Trophoblast cell (in vitro differentiated cells and primary cell): ENCODE results near the gene PWWP2B.

ENCODE experiments used
- DNase-seq, 2 donors: peaks; one replicate each; pipeline ENCODE4 v3.0.0-alpha.2; 2016
- H2AFZ ChIP-seq: 2 replicates; pipeline ENCODE4 v1.6.1; 2013; ENCODE audit warnings: low read length, moderate library complexity, mild to moderate bottlenecking; ENCODE audit not compliant: insufficient read depth, poor library complexity
- H2AK5ac ChIP-seq: 2 replicates; pipeline ENCODE4 v1.6.1; 2013; ENCODE audit warnings: mild to moderate bottlenecking, low read length
- H2BK120ac ChIP-seq: 2 replicates; pipeline ENCODE4 v1.6.1; 2013; ENCODE audit warnings: low read length, mild to moderate bottlenecking, moderate library complexity; ENCODE audit not compliant: insufficient read depth, poor library complexity
- H2BK12ac ChIP-seq: 2 replicates; pipeline ENCODE4 v1.6.1; 2013; ENCODE audit warnings: mild to moderate bottlenecking, low read length, moderate library complexity
- H2BK5ac ChIP-seq: 2 replicates; pipeline ENCODE4 v1.6.1; 2013; ENCODE audit warnings: low read length, low read depth, moderate library complexity, mild to moderate bottlenecking; ENCODE audit not compliant: poor library complexity
- H3K14ac ChIP-seq: 2 replicates; pipeline ENCODE4 v1.6.1; 2013; ENCODE audit warnings: mild to moderate bottlenecking, low read length
- H3K18ac ChIP-seq: 2 replicates; pipeline ENCODE4 v1.6.1; 2013; ENCODE audit warnings: mild to moderate bottlenecking, low read length
- H3K23ac ChIP-seq: 2 replicates; pipeline ENCODE4 v1.6.1; 2013; ENCODE audit warnings: low read length
- H3K27ac ChIP-seq: 2 replicates; pipeline ENCODE4 v1.5.1; 2013; ENCODE audit warnings: low read depth, mild to moderate bottlenecking, inconsistent platforms, low read length, moderate library complexity
- H3K27me3 ChIP-seq: 2 replicates; pipeline ENCODE4 v1.6.1; 2013; ENCODE audit warnings: inconsistent platforms, mild to moderate bottlenecking, low read length, moderate library complexity; ENCODE audit not compliant: insufficient read depth
- H3K36me3 ChIP-seq, 2 experiments: 1 replicate in 1 of 2; 2 replicates in 1 of 2; pipeline ENCODE4 v1.6.1; 2013; ENCODE audit warnings: low read length in 2 of 2, mild to moderate bottlenecking in 2 of 2, moderate library complexity in 1 of 2; ENCODE audit not compliant: insufficient read depth in 2 of 2, control insufficient read depth in 1 of 2
- H3K4ac ChIP-seq: 2 replicates; pipeline ENCODE4 v1.6.1; 2013; ENCODE audit warnings: low read depth, mild to moderate bottlenecking, low read length, moderate library complexity
- H3K4me1 ChIP-seq, 2 experiments: 1 replicate in 1 of 2; 2 replicates in 1 of 2; pipeline ENCODE4 v1.6.1; 2013; ENCODE audit warnings: low read length in 2 of 2, mild to moderate bottlenecking in 2 of 2, moderate library complexity in 1 of 2; ENCODE audit not compliant: insufficient read depth in 2 of 2, control insufficient read depth in 1 of 2
- H3K4me2 ChIP-seq: 2 replicates; pipeline ENCODE4 v1.6.1; 2013; ENCODE audit warnings: inconsistent platforms, mild to moderate bottlenecking, low read length, moderate library complexity
- H3K4me3 ChIP-seq: 2 replicates; pipeline ENCODE4 v1.5.1; 2013; ENCODE audit warnings: mild to moderate bottlenecking, low read depth, low read length, inconsistent platforms
- H3K79me1 ChIP-seq: one replicate; pipeline ENCODE4 v1.6.1; 2013; ENCODE audit warnings: low read length
- H3K79me2 ChIP-seq: 2 replicates; pipeline ENCODE4 v1.6.1; 2013; ENCODE audit warnings: low read length, mild to moderate bottlenecking; ENCODE audit not compliant: control insufficient read depth, insufficient read depth, poor library complexity
- H3K9ac ChIP-seq: 2 replicates; pipeline ENCODE4 v1.6.1; 2013; ENCODE audit warnings: mild to moderate bottlenecking, low read length
- H3K9me3 ChIP-seq: 2 replicates; pipeline ENCODE4 v1.6.1; 2013; ENCODE audit warnings: low read depth, mild to moderate bottlenecking, control low read depth, inconsistent platforms, low read length; ENCODE audit not compliant: insufficient read depth
- H4K12ac ChIP-seq: 2 replicates; pipeline ENCODE4 v1.6.1; 2013; ENCODE audit warnings: low read depth, mild to moderate bottlenecking, low read length, moderate library complexity
- H4K8ac ChIP-seq: 2 replicates; pipeline ENCODE4 v1.6.1; 2013; ENCODE audit warnings: low read depth, mild to moderate bottlenecking, low read length, moderate library complexity
- H4K91ac ChIP-seq: one replicate; pipeline ENCODE4 v1.6.1; 2013; ENCODE audit warnings: low read depth, mild to moderate bottlenecking, low read length, moderate library complexity
- WGBS: extraction: QIAGEN DNeasy Blood & Tissue Kit; methylation state at CpG from one replicate; pipeline ENCODE4 v1.1.7; 2013; ENCODE audit warnings: missing lambda C conversion rate; ENCODE audit not compliant: insufficient read length, insufficient coverage; ENCODE audit errors: extremely low coverage; 5-methylcytosine and 5-hydroxymethylcytosine counted together

The PWWP2B gene

DNA sequence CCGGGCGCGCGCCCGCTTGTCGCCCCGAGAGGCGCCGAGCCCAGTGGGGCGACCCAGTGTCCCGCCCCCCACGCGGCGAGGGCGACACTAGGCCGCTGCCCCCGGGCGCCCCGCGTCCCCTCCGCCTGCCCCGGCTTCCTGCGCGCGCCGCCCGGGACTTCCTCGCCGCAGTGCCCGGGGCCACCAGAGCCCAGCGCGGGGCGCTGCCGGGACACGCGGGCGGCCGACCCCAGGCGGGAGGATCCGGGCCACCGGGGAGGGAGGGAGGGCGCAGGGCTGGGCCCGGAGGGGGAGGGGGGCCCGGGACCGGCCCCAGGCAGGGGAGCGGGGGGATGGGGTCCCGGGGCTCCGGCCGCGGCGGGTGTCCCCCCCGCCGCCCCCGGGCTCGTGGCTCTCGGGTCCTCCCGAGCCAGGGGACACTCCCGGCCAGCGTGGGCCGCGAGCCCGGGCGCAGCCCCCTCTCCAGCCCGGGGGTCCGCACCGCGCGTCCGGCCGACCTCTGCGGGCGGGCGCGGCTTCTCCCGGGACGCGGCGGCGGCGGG is 435 bp upstream of the PWWP2B start:
- DNase-seq, result peak; percentile 48 to 67
- H3K4ac ChIP-seq, result peak overlapping the region; percentile 30
- peaks cover 52% of the 10 kb centered on the region for H3K79me1 ChIP-seq
- H3K27ac ChIP-seq, result peak overlapping the region; percentile 75
- H3K27me3 ChIP-seq, result no peaks in the 10 kb centered on the region
- H3K4me3 ChIP-seq, result peak overlapping the region; percentile 69
- peak overlapping the region; percentile 78 for H3K9ac ChIP-seq
- H3K9me3 ChIP-seq, result peaks cover 10% of the 10 kb centered on the region
- H3K36me3 ChIP-seq, result peaks cover 7 to 10% of the 10 kb centered on the region in 2 experiments
- peaks cover 48 to 50% of the 10 kb centered on the region in 2 experiments for H3K4me1 ChIP-seq
- H3K18ac ChIP-seq, result peak overlapping the region; percentile 55
- peak overlapping the region; percentile 94 for H4K91ac ChIP-seq
- peak overlapping the region; percentile 75 for H4K8ac ChIP-seq
- peak overlapping the region; percentile 70 for H3K4me2 ChIP-seq
- H4K12ac ChIP-seq, result peak overlapping the region; percentile 21
- H2BK120ac ChIP-seq, result peak overlapping the region; percentile 61
- no peak overlapping the region for H2BK12ac ChIP-seq
- WGBS, result no CpG with 5 or more reads among the region's 80 CpGs
- peak overlapping the region; percentile 80 for H3K14ac ChIP-seq
- no peak overlapping the region for H3K23ac ChIP-seq
- no peak overlapping the region for H2AFZ ChIP-seq
- H2BK5ac ChIP-seq, result peak overlapping the region; percentile 23
- H2AK5ac ChIP-seq, result no peak overlapping the region
- peaks cover 44% of the 10 kb centered on the region for H3K79me2 ChIP-seq

- Histone ChIP-seq H2AFZ (no peak overlapping the region), H3K9me3 (peaks cover 2% of the 10 kb centered on the region), H3K4ac (peak overlapping the region; percentile 73), H2BK120ac (peak overlapping the region; percentile 67), H3K4me3 (peak overlapping the region; percentile 59), H3K36me3 (peaks cover 9 to 12% of the 10 kb centered on the region in 2 experiments), H3K79me2 (peaks cover 53% of the 10 kb centered on the region), H4K91ac (peak overlapping the region; percentile 82), H3K79me1 (peaks cover 60% of the 10 kb centered on the region), H3K9ac (peak overlapping the region; percentile 28), H3K4me1 (peaks cover 55 to 64% of the 10 kb centered on the region in 2 experiments), H3K4me2 (peak overlapping the region; percentile 81), H3K27me3 (no peaks in the 10 kb centered on the region), H3K27ac (peak overlapping the region; percentile 47), H3K14ac (peak overlapping the region; percentile 69), H3K18ac (peak overlapping the region; percentile 81), H4K12ac (peak overlapping the region; percentile 46), H2AK5ac (peak overlapping the region; percentile 36), H4K8ac (peak overlapping the region; percentile 39), H2BK5ac (peak overlapping the region; percentile 58), H3K23ac (no peak overlapping the region), H2BK12ac (peak overlapping the region; percentile 73)
- peak; percentile 61 to 76 for DNase-seq
- no CpG with 5 or more reads among the region's 40 CpGs for WGBS
Measured at GRCh38 chr10:132397671-132398565, 918 bp downstream of the PWWP2B start.

DNA sequence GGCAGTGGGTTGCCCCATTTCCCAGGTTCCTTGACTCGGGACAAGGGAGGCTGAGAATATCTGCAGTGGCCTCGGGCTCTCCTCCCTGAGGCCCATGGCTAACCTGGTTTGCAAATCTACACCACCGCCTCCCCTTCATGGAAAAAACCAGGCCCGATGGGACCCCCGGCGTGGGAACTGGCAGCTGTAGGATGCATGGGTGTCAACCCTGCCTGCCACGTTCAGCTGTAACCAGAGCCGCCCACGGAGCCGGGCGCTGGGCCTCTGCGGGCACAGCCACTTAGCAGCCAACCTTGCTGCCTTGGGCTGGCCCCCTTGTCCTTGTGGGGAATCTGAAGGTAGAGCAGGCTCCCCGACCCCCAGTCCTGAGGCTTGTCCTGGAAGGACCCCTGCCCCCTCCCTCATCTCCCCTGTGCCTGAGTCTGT is 1.6 kb downstream of the PWWP2B start:
- WGBS, result no CpG with 5 or more reads among the region's 13 CpGs
- Histone ChIP-seq H3K4me2 (peak overlapping the region; percentile 81), H3K27ac (peak overlapping the region; percentile 47), H3K4me3 (no peak overlapping the region), H3K9me3 (peaks cover 2% of the 10 kb centered on the region), H2AFZ (no peak overlapping the region), H3K4me1 (peaks cover 54 to 67% of the 10 kb centered on the region in 2 experiments), H3K27me3 (no peaks in the 10 kb centered on the region), H3K79me1 (peaks cover 65% of the 10 kb centered on the region), H2BK12ac (peak overlapping the region; percentile 73), H3K79me2 (peaks cover 56% of the 10 kb centered on the region), H4K8ac (peak overlapping the region; percentile 39), H3K9ac (no peak overlapping the region), H4K12ac (peak overlapping the region; percentile 5), H4K91ac (peak overlapping the region; percentile 82), H2BK120ac (peak overlapping the region; percentile 48), H3K14ac (peak overlapping the region; percentile 69), H3K36me3 (peaks cover 11 to 12% of the 10 kb centered on the region in 2 experiments), H3K23ac (no peak overlapping the region), H3K4ac (peak overlapping the region; percentile 73), H2AK5ac (peak overlapping the region; percentile 17), H2BK5ac (peak overlapping the region; percentile 37), H3K18ac (peak overlapping the region; percentile 81)
- no peak for DNase-seq

- Histone ChIP-seq H2BK120ac (no peak overlapping the region), H3K4me2 (no peak overlapping the region), H3K27ac (peak overlapping the region; percentile 2), H3K23ac (no peak overlapping the region), H3K27me3 (no peaks in the 10 kb centered on the region), H2AFZ (no peak overlapping the region), H3K79me2 (peaks cover 61% of the 10 kb centered on the region), H4K8ac (peak overlapping the region; percentile 15), H3K9ac (no peak overlapping the region), H2AK5ac (peak overlapping the region; percentile 58), H3K14ac (no peak overlapping the region), H2BK5ac (peak overlapping the region; percentile 27), H4K12ac (no peak overlapping the region), H3K4me1 (peaks cover 57 to 70% of the 10 kb centered on the region in 2 experiments), H3K18ac (no peak overlapping the region), H3K36me3 (peaks cover 11 to 12% of the 10 kb centered on the region in 2 experiments), H3K79me1 (peaks cover 71% of the 10 kb centered on the region), H3K4me3 (no peak overlapping the region), H4K91ac (peak overlapping the region; percentile 57), H3K4ac (peak overlapping the region; percentile 25), H3K9me3 (peaks cover 2% of the 10 kb centered on the region), H2BK12ac (no peak overlapping the region)
- DNase-seq, result peak; percentile 61 to 64
- WGBS, result no CpG with 5 or more reads among the region's 27 CpGs
Measured at GRCh38 chr10:132399117-132400035, 2.4 kb downstream of the PWWP2B start.
